SK-N-SH treated with all-trans-retinoic acid at 6 μM for 48 hours (cell line): ENCODE results near the gene R3HDM2.
A peak's percentile ranks its signal among the peaks of the same experiment; 100 is the strongest.
"Not testable (repeated sequence)": the region's sequence is repeated elsewhere in the genome, so short reads cannot be mapped to it uniquely, and the experiment has no call there.

Experiments used
- ATAC-seq: fragments of 200-7000 bp; cut with Tn5 transposase; 3 replicates; pipeline ENCODE4 v1.9.1; 2020; ENCODE audit warnings: mild to moderate bottlenecking, moderate library complexity
- ARNTL ChIP-seq: fragments of 450-650 bp; formaldehyde crosslinking; IDR thresholded peaks from 2 replicates; pipeline ENCODE4 v1.5.0; 2020; ENCODE audit warnings: low read depth, mild to moderate bottlenecking, moderate library complexity, borderline replicate concordance
- BACH2 ChIP-seq: fragments of 250-450 bp; sonication (Bioruptor Pico); IDR thresholded peaks from 2 replicates; pipeline ENCODE4 v1.9.0; 2021; ENCODE audit warnings: mild to moderate bottlenecking, borderline replicate concordance
- CREB5 ChIP-seq: fragments of 250-450 bp; sonication (Bioruptor Pico); IDR thresholded peaks from 2 replicates; pipeline ENCODE4 v1.5.1; 2020; ENCODE audit warnings: low read depth, mild to moderate bottlenecking, moderate library complexity
- GLIS3 ChIP-seq: fragments of 250-450 bp; sonication (Bioruptor Pico); IDR thresholded peaks from 2 replicates; pipeline ENCODE4 v1.5.0; 2020; ENCODE audit warnings: mild to moderate bottlenecking, moderate library complexity
- ISL1 ChIP-seq: fragments of 250-450 bp; sonication (Bioruptor Pico); IDR thresholded peaks from 2 replicates; pipeline ENCODE4 v2.1.2; 2022; ENCODE audit warnings: mild to moderate bottlenecking, moderate library complexity
- OSR1 ChIP-seq: fragments of 250-450 bp; sonication (Bioruptor Pico); IDR thresholded peaks from 2 replicates; pipeline ENCODE4 v1.8.0; 2022; ENCODE audit warnings: moderate library complexity, mild to moderate bottlenecking, inconsistent platforms
- PATZ1 ChIP-seq: fragments of 250-450 bp; sonication (Bioruptor Pico); IDR thresholded peaks from 2 replicates; pipeline ENCODE4 v1.8.0; 2020; ENCODE audit warnings: mild to moderate bottlenecking, moderate library complexity, borderline replicate concordance
- PPARA ChIP-seq: fragments of 250-450 bp; sonication (Bioruptor Pico); IDR thresholded peaks from 2 replicates; pipeline ENCODE4 v1.5.0; 2020; ENCODE audit warnings: mild to moderate bottlenecking, borderline replicate concordance
- RARB ChIP-seq: fragments of 250-450 bp; sonication (Bioruptor Pico); IDR thresholded peaks from 2 replicates; pipeline ENCODE4 v1.8.0; 2021; ENCODE audit warnings: mild to moderate bottlenecking, moderate library complexity
- SNAI2 ChIP-seq: fragments of 250-450 bp; sonication (Bioruptor Pico); IDR thresholded peaks from 2 replicates; pipeline ENCODE4 v1.5.0; 2020; ENCODE audit warnings: mild to moderate bottlenecking, moderate library complexity
- TCF4 ChIP-seq: fragments of 250-450 bp; sonication (Bioruptor Pico); IDR thresholded peaks from 2 replicates; pipeline ENCODE4 v1.8.0; 2021; ENCODE audit warnings: mild to moderate bottlenecking, moderate library complexity, borderline replicate concordance
- TOX ChIP-seq: fragments of 250-450 bp; sonication (Bioruptor Pico); IDR thresholded peaks from 2 replicates; pipeline ENCODE4 v1.8.0; 2021; ENCODE audit warnings: mild to moderate bottlenecking, moderate library complexity, borderline replicate concordance
- ZC3H10 ChIP-seq: fragments of 250-450 bp; sonication (Bioruptor Pico); IDR thresholded peaks from 2 replicates; pipeline ENCODE4 v1.5.1; 2021; ENCODE audit warnings: mild to moderate bottlenecking, moderate library complexity
- ZFP3 ChIP-seq: fragments of 250-450 bp; sonication (Bioruptor Pico); IDR thresholded peaks from 2 replicates; pipeline ENCODE4 v1.5.0; 2020; ENCODE audit warnings: mild to moderate bottlenecking, moderate library complexity
- ZNF565 ChIP-seq: fragments of 450-650 bp; formaldehyde crosslinking; conservative IDR thresholded peaks from 2 replicates; pipeline ENCODE4 v1.5.0; 2020; ENCODE audit warnings: low read depth, mild to moderate bottlenecking, moderate library complexity
- ZNF70 ChIP-seq: fragments of 450-650 bp; formaldehyde crosslinking; IDR thresholded peaks from 2 replicates; pipeline ENCODE4 v1.5.0; 2020; ENCODE audit warnings: mild to moderate bottlenecking, moderate library complexity
- ZNF8 ChIP-seq: fragments of 450-650 bp; formaldehyde crosslinking; IDR thresholded peaks from 2 replicates; pipeline ENCODE4 v1.5.0; 2020; ENCODE audit warnings: mild to moderate bottlenecking, moderate library complexity
- TF ChIP-seq, protein P1 (sequence below): fragments of 250-450 bp; sonication (Bioruptor Pico); IDR thresholded peaks from 2 replicates; pipeline ENCODE4 v1.5.1; 2021; ENCODE audit warnings: mild to moderate bottlenecking, moderate library complexity
- TF ChIP-seq, protein P2 (sequence below): fragments of 250-450 bp; sonication (Bioruptor Pico); IDR thresholded peaks from 2 replicates; pipeline ENCODE4 v1.8.0; 2021; ENCODE audit warnings: low read depth, mild to moderate bottlenecking, moderate library complexity, borderline replicate concordance

The R3HDM2 gene

DNA sequence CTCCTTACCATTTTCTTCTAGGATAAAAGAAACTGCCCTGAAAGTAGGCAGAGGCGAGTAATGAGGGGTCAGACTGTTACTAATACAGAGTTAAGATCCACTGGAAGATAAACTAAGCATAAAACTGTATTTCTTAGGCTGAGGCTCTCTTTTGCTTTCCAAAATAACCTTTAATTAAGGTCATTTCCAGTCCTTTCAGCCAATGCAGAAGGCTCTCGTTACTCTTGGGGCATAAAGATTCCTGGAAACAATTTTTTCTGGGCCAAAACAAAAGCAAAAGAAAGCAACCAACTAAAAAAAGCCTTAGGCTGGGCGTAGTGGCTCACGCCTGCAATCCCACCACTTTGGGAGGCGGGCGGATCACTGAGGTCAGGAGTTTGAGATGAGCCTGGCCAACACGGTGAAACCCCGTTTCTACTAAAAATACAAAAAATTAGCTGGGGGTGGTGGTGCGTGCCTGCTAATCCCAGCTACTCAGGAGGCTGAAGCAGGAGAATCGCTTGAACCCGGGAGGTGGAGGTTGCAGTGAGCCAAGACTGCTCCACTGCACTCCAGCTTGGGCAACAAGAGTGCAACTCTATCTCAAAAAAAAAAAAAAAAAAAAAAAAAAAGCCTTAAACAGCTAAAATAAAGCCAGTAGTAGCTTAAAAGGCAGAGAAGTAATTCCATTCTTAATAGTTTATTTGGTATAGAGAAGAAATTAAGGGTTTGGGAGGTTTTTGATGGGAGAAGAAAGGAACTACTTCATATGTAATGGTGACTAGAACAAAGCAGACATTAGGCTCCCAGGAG is 111.0 kb downstream of the R3HDM2 start:
- ATAC-seq, result peak; percentile 65
- TF ChIP-seq, protein P1, sequence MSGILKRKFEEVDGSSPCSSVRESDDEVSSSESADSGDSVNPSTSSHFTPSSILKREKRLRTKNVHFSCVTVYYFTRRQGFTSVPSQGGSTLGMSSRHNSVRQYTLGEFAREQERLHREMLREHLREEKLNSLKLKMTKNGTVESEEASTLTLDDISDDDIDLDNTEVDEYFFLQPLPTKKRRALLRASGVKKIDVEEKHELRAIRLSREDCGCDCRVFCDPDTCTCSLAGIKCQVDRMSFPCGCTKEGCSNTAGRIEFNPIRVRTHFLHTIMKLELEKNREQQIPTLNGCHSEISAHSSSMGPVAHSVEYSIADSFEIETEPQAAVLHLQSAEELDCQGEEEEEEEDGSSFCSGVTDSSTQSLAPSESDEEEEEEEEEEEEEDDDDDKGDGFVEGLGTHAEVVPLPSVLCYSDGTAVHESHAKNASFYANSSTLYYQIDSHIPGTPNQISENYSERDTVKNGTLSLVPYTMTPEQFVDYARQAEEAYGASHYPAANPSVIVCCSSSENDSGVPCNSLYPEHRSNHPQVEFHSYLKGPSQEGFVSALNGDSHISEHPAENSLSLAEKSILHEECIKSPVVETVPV (CRISPR knock-in tag), result no peak
- TF ChIP-seq ZFP3 (CRISPR knock-in tag) (no peak), TOX (no peak)

DNA sequence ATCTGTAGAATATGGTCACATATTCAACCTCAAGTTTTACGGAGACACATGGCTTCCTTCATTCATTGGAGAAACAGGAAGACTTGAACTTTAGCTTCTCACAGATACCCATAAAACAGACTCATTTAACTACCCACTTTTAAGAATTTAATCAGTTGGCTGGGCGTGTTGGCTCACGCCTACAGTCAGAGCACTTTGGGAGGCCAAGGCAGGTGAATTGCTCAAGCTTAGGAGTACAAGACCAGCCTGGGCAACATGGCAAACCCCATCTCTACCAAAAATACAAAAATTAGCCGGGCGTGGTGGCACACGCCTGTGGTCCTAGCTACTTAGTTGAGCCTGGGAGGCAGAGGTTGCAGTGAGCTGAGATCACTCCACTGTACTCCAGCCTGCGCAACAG is 115.2 kb downstream of the R3HDM2 start:
- TF ChIP-seq, protein P2, sequence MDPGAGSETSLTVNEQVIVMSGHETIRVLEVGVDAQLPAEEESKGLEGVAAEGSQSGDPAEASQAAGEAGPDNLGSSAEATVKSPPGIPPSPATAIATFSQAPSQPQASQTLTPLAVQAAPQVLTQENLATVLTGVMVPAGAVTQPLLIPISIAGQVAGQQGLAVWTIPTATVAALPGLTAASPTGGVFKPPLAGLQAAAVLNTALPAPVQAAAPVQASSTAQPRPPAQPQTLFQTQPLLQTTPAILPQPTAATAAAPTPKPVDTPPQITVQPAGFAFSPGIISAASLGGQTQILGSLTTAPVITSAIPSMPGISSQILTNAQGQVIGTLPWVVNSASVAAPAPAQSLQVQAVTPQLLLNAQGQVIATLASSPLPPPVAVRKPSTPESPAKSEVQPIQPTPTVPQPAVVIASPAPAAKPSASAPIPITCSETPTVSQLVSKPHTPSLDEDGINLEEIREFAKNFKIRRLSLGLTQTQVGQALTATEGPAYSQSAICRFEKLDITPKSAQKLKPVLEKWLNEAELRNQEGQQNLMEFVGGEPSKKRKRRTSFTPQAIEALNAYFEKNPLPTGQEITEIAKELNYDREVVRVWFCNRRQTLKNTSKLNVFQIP (CRISPR knock-in tag), result no peak
- TF ChIP-seq ZC3H10, result no peak
- no peak for TF ChIP-seq PPARA (CRISPR knock-in tag)
- TF ChIP-seq SNAI2, result no peak
- TF ChIP-seq TOX, result no peak
- TF ChIP-seq ARNTL (CRISPR knock-in tag), result no peak
- TF ChIP-seq ZNF8 (CRISPR knock-in tag), result no peak
- no peak for ATAC-seq

GRCh38 chr12:57312287-57312686 is 118.6 kb downstream of the R3HDM2 start:
- not testable (repeated sequence) for ATAC-seq

GRCh38 chr12:57309420-57309819 is 121.4 kb downstream of the R3HDM2 start:
- TF ChIP-seq TOX (no peak), GLIS3 (CRISPR knock-in tag) (no peak), RARB (CRISPR knock-in tag) (no peak), ZNF70 (CRISPR knock-in tag) (no peak), ZNF8 (CRISPR knock-in tag) (no peak), OSR1 (CRISPR knock-in tag) (no peak), CREB5 (no peak)
- TF ChIP-seq, all 23 proteins: peak for 0
- peak; percentile 74 for ATAC-seq

GRCh38 chr12:57300961-57301584 is 129.8 kb downstream of the R3HDM2 start:
- no peak for ATAC-seq
- TF ChIP-seq TOX (no peak), ZNF565 (CRISPR knock-in tag) (no peak), ZFP3 (CRISPR knock-in tag) (no peak), ISL1 (CRISPR knock-in tag) (no peak), ARNTL (CRISPR knock-in tag) (no peak), TCF4 (CRISPR knock-in tag) (no peak), BACH2 (CRISPR knock-in tag) (no peak), SNAI2 (no peak), PATZ1 (CRISPR knock-in tag) (no peak), ZNF8 (CRISPR knock-in tag) (no peak)
- TF ChIP-seq, protein P2 (CRISPR knock-in tag), result no peak
